K562 (cell line): ENCODE measurements around the gene FARP1. TPM values are rescaled to one million over a fixed set of nuclear protein-coding genes. Genes with fewer than 3 reads are reported as not detected.

ENCODE experiments used
- ARNT ChIP-seq, 2 experiments: fragments of 450-650 bp; IDR thresholded peaks; 2 replicates each; pipeline ENCODE4 v1.6.1; 2016; ENCODE audit warnings: mild to moderate bottlenecking in 1 of 2
- BCL6 ChIP-seq: fragments of 250-450 bp; sonication (Bioruptor Pico); IDR thresholded peaks from 2 replicates; pipeline ENCODE4 v1.4.0; 2020
- CTBP1 ChIP-seq: fragments of 450-650 bp; IDR thresholded peaks from 2 replicates; pipeline ENCODE4 v1.6.1; 2016; ENCODE audit warnings: borderline replicate concordance
- DDX20 ChIP-seq: fragments of 450-650 bp; IDR thresholded peaks from 2 replicates; pipeline ENCODE4 v1.6.1; 2016; ENCODE audit warnings: missing genetic modification characterization, low read depth, mild to moderate bottlenecking, missing compliant biosample characterization, moderate library complexity
- GATA2 ChIP-seq: sonication (generic); formaldehyde crosslinking; IDR thresholded peaks from 2 replicates; pipeline ENCODE4 v1.4.0; 2020; ENCODE audit warnings: mild to moderate bottlenecking, missing genetic modification reagents
- HMGN3 ChIP-seq: IDR thresholded peaks from 2 replicates; pipeline ENCODE4 v1.6.1; 2011; ENCODE audit warnings: borderline replicate concordance, low read depth, mild to moderate bottlenecking, mixed read lengths, low read length; ENCODE audit not compliant: insufficient read length; ENCODE audit errors: extremely low read depth
- HSF4 ChIP-seq: fragments of 250-450 bp; sonication (Bioruptor Pico); IDR thresholded peaks from 2 replicates; pipeline ENCODE4 v2.1.2; 2022; ENCODE audit warnings: mild to moderate bottlenecking, moderate library complexity, borderline replicate concordance
- ILK ChIP-seq: fragments of 450-650 bp; IDR thresholded peaks from 2 replicates; pipeline ENCODE4 v1.6.1; 2016; ENCODE audit warnings: missing genetic modification characterization, low read depth, mild to moderate bottlenecking, missing compliant biosample characterization, moderate library complexity, borderline replicate concordance
- JUND ChIP-seq, 2 experiments: IDR thresholded peaks; 2 replicates in 1 of 2; 3 replicates in 1 of 2; pipeline ENCODE4 v1.6.1; 2011; ENCODE audit warnings: borderline replicate concordance in 2 of 2, low read depth in 2 of 2, low read length in 2 of 2, improper control_type of control experiment in 1 of 2, missing biosample characterization in 1 of 2, missing genetic modification characterization in 1 of 2, missing genetic modification reagents in 1 of 2
- KLF6 ChIP-seq: fragments of 250-450 bp; sonication (Bioruptor Pico); IDR thresholded peaks from 2 replicates; pipeline ENCODE4 v1.4.0; 2020; ENCODE audit warnings: mild to moderate bottlenecking, moderate library complexity, borderline replicate concordance
- MAFK ChIP-seq: IDR thresholded peaks from 2 replicates; pipeline ENCODE4 v1.6.1; 2011; ENCODE audit warnings: low read length, improper control_type of control experiment
- MEF2D ChIP-seq: conservative IDR thresholded peaks from 2 replicates; pipeline ENCODE4 v1.6.1; 2016; ENCODE audit warnings: low read depth, missing genetic modification characterization, missing compliant biosample characterization
- NCOR1 ChIP-seq: fragments of 450-650 bp; IDR thresholded peaks from 2 replicates; pipeline ENCODE4 v1.6.1; 2016; ENCODE audit warnings: mild to moderate bottlenecking, moderate library complexity
- PATZ1 ChIP-seq: fragments of 250-450 bp; sonication (Bioruptor Pico); IDR thresholded peaks from 2 replicates; pipeline ENCODE4 v1.5.0; 2020; ENCODE audit warnings: mild to moderate bottlenecking, borderline replicate concordance
- RBM17 ChIP-seq: fragments of 200-400 bp; formaldehyde crosslinking; IDR thresholded peaks from 2 replicates; pipeline ENCODE4 v1.6.1; 2017; ENCODE audit warnings: low read depth, mild to moderate bottlenecking, low read length, borderline replicate concordance
- SIN3A ChIP-seq, 2 experiments: fragments of 150-350 bp in 1 of 2; IDR thresholded peaks; 2 replicates each; pipeline ENCODE4 v1.6.1; 2011 to 2016; ENCODE audit warnings: borderline replicate concordance in 2 of 2, low read depth in 2 of 2, low read length in 2 of 2, mild to moderate bottlenecking in 2 of 2, moderate library complexity in 2 of 2; ENCODE audit not compliant: control insufficient read depth in 1 of 2
- SMARCA4 ChIP-seq: fragments of 450-650 bp; IDR thresholded peaks from 2 replicates; pipeline ENCODE4 v1.6.1; 2016
- TEAD4 ChIP-seq, 2 experiments: sonication (generic) in 1 of 2; formaldehyde crosslinking in 1 of 2; IDR thresholded peaks; 2 replicates each; pipeline versions ENCODE4 v1.6.1 to v1.8.0; 2012 to 2022; ENCODE audit warnings: borderline replicate concordance in 1 of 2, inconsistent platforms in 1 of 2, low read length in 1 of 2, mild to moderate bottlenecking in 1 of 2, missing genetic modification reagents in 1 of 2
- ZFX ChIP-seq: sonication (generic); formaldehyde crosslinking; IDR thresholded peaks from 2 replicates; pipeline ENCODE4 v1.8.0; 2022; ENCODE audit warnings: mild to moderate bottlenecking, missing genetic modification reagents, moderate library complexity
- ZNF311 ChIP-seq: fragments of 250-450 bp; sonication (Bioruptor Pico); IDR thresholded peaks from 2 replicates; pipeline ENCODE4 v1.4.0; 2020; ENCODE audit warnings: mild to moderate bottlenecking, moderate library complexity
- ZNF584 ChIP-seq: fragments of 200-800 bp; sonication (Bioruptor generic); IDR thresholded peaks from 2 replicates; pipeline ENCODE4 v1.6.1; 2016; ENCODE audit warnings: low read depth, mild to moderate bottlenecking, missing genetic modification characterization, missing compliant biosample characterization
- polyA plus RNA-seq, 8 experiments: library from polyadenylated mRNA; depleted of rRNA in 4 of 8; stranded (reverse) in 5 of 8; unstranded in 3 of 8; fragments of >200 nt; fragmentation: Nextera tagmentation in 2 of 8; fragmentation: Illumina TruSeq in 1 of 8; extraction: Ambion mirVana in 2 of 8; extraction: Trizol in 1 of 8; gene quantifications; 2 replicates each; pipeline versions ENCODE4 v1.2.1 to v1.2.3, GENCODE V29; 2011 to 2014; ENCODE audit warnings: inconsistent platforms in 1 of 8, missing spikeins in 1 of 8
- total RNA-seq, 7 experiments: library from RNA; depleted of rRNA in 6 of 7; stranded (reverse); fragments of >200 nt in 6 of 7; fragmentation: Illumina TruSeq in 2 of 7; extraction: Trizol in 2 of 7; gene quantifications; 2 replicates each; pipeline versions ENCODE4 v1.2.1 to v1.2.3, GENCODE V29; 2011 to 2021; ENCODE audit warnings: low replicate concordance in 1 of 7
- TF ChIP-seq, protein P1 (sequence below): fragments of 250-450 bp; sonication (Bioruptor Pico); IDR thresholded peaks from 2 replicates; pipeline ENCODE4 v1.9.0; 2021; ENCODE audit warnings: mild to moderate bottlenecking
- TF ChIP-seq, protein P2 (sequence below): fragments of 450-650 bp; formaldehyde crosslinking; IDR thresholded peaks from 2 replicates; pipeline ENCODE4 v1.4.0; 2022; ENCODE audit warnings: missing genetic modification characterization

FARP1 gene
- total and polyA plus RNA-seq, 9 of the 15 experiments (the other 6 are each of a cell fraction or from before 2014, with no cell fraction given), result 0.03 to 0.29 (median 0.05) TPM; not detected in 3

- no peak for TF ChIP-seq RBM17
- TF ChIP-seq, protein P1, sequence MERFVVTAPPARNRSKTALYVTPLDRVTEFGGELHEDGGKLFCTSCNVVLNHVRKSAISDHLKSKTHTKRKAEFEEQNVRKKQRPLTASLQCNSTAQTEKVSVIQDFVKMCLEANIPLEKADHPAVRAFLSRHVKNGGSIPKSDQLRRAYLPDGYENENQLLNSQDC, result no peak
- TF ChIP-seq, protein P2, sequence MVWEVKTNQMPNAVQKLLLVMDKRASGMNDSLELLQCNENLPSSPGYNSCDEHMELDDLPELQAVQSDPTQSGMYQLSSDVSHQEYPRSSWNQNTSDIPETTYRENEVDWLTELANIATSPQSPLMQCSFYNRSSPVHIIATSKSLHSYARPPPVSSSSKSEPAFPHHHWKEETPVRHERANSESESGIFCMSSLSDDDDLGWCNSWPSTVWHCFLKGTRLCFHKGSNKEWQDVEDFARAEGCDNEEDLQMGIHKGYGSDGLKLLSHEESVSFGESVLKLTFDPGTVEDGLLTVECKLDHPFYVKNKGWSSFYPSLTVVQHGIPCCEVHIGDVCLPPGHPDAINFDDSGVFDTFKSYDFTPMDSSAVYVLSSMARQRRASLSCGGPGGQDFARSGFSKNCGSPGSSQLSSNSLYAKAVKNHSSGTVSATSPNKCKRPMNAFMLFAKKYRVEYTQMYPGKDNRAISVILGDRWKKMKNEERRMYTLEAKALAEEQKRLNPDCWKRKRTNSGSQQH (CRISPR knock-in tag), result no peak
- no peak for TF ChIP-seq HMGN3
- TF ChIP-seq JUND (IDR thresholded peaks at IDR 0.05; ENCODE audit: borderline replicate concordance, low read depth, low read length), result peak; percentile 30; the same call in 1 of the 2 replicates
- 0 out of 3 replicates have a peak, but pooled peaks have one; percentile 15 for TF ChIP-seq JUND (tag; IDR thresholded peaks at IDR 0.05; ENCODE audit: borderline replicate concordance, low read depth, low read length)
- TF ChIP-seq CTBP1, result peak; percentile 86
- no peak for TF ChIP-seq ARNT (IDR thresholded peaks at IDR 0.05)
- peak; percentile 82 for TF ChIP-seq GATA2
- TF ChIP-seq ZFX, result no peak
- TF ChIP-seq TEAD4 (IDR thresholded peaks at IDR 0.05; ENCODE audit: low read length), result peak; percentile 45
- no peak for TF ChIP-seq TEAD4 (CRISPR knock-in tag; IDR thresholded peaks at IDR 0.05; ENCODE audit: borderline replicate concordance)
- TF ChIP-seq PATZ1, result no peak
- no peak for TF ChIP-seq ZNF311 (CRISPR knock-in tag)
- peak; percentile 39; the same call in 1 of the 2 replicates for TF ChIP-seq MAFK
- TF ChIP-seq HSF4 (CRISPR knock-in tag), result no peak
- TF ChIP-seq SIN3A (IDR thresholded peaks at IDR 0.05; ENCODE audit: borderline replicate concordance in 2 of 2, control insufficient read depth in 1 of 2, low read depth in 2 of 2, low read length in 2 of 2), result no peak
- peak; percentile 60; the same call in 1 of the 2 replicates for TF ChIP-seq ZNF584 (CRISPR knock-in tag)
- 0 out of 2 replicates have a peak, but pooled peaks have one; percentile 27 for TF ChIP-seq MEF2D (tag)
- TF ChIP-seq KLF6 (CRISPR knock-in tag), result no peak
- TF ChIP-seq ILK (tag), result no peak
- TF ChIP-seq DDX20 (tag), result no peak
- TF ChIP-seq BCL6, result no peak
- TF ChIP-seq NCOR1, result no peak; the same call in 1 of the 2 replicates
- TF ChIP-seq SMARCA4, result peak; percentile 69; the same call in 1 of the 2 replicates
Observed at GRCh38 chr13:98480915-98481877, 338.3 kb downstream of the FARP1 start (continued).
